Testis (tissue), 5 donors: ENCODE results near the gene DEF6. TPM values are rescaled to one million over a fixed set of nuclear protein-coding genes. Genes with fewer than 3 reads are reported as not detected.

Source experiments
- DNase-seq: peaks from one replicate; pipeline ENCODE4 v3.0.0-alpha.2; 2019
- H3K27ac ChIP-seq, 2 donors: fragments of 200-600 bp; sonication (generic); one replicate each; pipeline ENCODE4 v1.5.1; 2019
- H3K27me3 ChIP-seq: fragments of 200-600 bp; sonication (generic); one replicate; pipeline ENCODE4 v1.5.1; 2019
- H3K36me3 ChIP-seq: fragments of 200-600 bp; sonication (generic); one replicate; pipeline ENCODE4 v1.5.1; 2017; ENCODE audit warnings: low read depth; ENCODE audit errors: missing control alignments
- H3K4me1 ChIP-seq: fragments of 200-600 bp; sonication (generic); one replicate; pipeline ENCODE4 v1.5.1; 2019
- H3K4me3 ChIP-seq, 2 donors: fragments of 200-600 bp; sonication (generic); one replicate each; pipeline ENCODE4 v1.5.1; 2017 to 2019
- H3K9me3 ChIP-seq: fragments of 200-600 bp; sonication (generic); one replicate; pipeline ENCODE4 v1.5.1; 2017
- POLR2A ChIP-seq: fragments of 450-650 bp; IDR thresholded peaks from one replicate; pipeline ENCODE4 v1.6.1; 2017; ENCODE audit warnings: antibody characterized with exemption, mild to moderate bottlenecking, moderate library complexity
- WGBS, 2 donors: methylation state at CpG; one replicate each; pipeline ENCODE4 v1.1.5; 2018; 5-methylcytosine and 5-hydroxymethylcytosine counted together
- intact Hi-C: fragments of 100-400 bp; cut with DNase I; formaldehyde crosslinking; loops from one replicate; pipeline ENCODE4 v1.15.1; 2023; ENCODE audit warnings: low total_unique reads
- long read RNA-seq, 2 donors: transcript quantifications; one replicate each; lab custom pipeline, GENCODE V29; 2026
- polyA plus RNA-seq: library from polyadenylated mRNA; stranded (reverse); fragments of 350-450 nt; fragmentation: Illumina TruSeq; extraction: RNeasy Lipid Tissue Mini Kit (QIAGEN cat#74804); gene quantifications from one replicate; pipeline ENCODE4 v1.2.3, GENCODE V29; 2014; ENCODE audit warnings: low read depth, low replicate concordance; ENCODE audit not compliant: insufficient read depth
- total RNA-seq, 2 donors: library from RNA; depleted of rRNA; stranded (reverse); fragments of >200 nt; gene quantifications; one replicate each; pipeline ENCODE4 v1.2.3, GENCODE V29; 2016
- TF ChIP-seq, protein P1 (sequence below), 3 experiments: fragments of 450-650 bp in 2 of 3; fragments of 200-600 bp in 1 of 3; sonication (generic) in 1 of 3; IDR thresholded peaks; one replicate each; pipeline ENCODE4 v1.5.1; 2016 to 2019; ENCODE audit warnings: antibody characterized with exemption in 3 of 3, mild to moderate bottlenecking in 2 of 3, moderate library complexity in 1 of 3

Gene DEF6, protein sequence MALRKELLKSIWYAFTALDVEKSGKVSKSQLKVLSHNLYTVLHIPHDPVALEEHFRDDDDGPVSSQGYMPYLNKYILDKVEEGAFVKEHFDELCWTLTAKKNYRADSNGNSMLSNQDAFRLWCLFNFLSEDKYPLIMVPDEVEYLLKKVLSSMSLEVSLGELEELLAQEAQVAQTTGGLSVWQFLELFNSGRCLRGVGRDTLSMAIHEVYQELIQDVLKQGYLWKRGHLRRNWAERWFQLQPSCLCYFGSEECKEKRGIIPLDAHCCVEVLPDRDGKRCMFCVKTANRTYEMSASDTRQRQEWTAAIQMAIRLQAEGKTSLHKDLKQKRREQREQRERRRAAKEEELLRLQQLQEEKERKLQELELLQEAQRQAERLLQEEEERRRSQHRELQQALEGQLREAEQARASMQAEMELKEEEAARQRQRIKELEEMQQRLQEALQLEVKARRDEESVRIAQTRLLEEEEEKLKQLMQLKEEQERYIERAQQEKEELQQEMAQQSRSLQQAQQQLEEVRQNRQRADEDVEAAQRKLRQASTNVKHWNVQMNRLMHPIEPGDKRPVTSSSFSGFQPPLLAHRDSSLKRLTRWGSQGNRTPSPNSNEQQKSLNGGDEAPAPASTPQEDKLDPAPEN
- total RNA-seq (10 to 100 TPM; 13.1 to 20.9 TPM), polyA plus RNA-seq (29.5 TPM)
- long read RNA-seq, donor 1, partial matches to known transcripts = 5 of 5 reads
- long read RNA-seq, donor 1, other reads (novel, unspliced or antisense) = 0 of 5 reads
- long read RNA-seq, donor 2, partial matches to known transcripts = 0 of 1 reads
- long read RNA-seq, donor 2, other reads (novel, unspliced or antisense) = 0 of 1 reads

DNA sequence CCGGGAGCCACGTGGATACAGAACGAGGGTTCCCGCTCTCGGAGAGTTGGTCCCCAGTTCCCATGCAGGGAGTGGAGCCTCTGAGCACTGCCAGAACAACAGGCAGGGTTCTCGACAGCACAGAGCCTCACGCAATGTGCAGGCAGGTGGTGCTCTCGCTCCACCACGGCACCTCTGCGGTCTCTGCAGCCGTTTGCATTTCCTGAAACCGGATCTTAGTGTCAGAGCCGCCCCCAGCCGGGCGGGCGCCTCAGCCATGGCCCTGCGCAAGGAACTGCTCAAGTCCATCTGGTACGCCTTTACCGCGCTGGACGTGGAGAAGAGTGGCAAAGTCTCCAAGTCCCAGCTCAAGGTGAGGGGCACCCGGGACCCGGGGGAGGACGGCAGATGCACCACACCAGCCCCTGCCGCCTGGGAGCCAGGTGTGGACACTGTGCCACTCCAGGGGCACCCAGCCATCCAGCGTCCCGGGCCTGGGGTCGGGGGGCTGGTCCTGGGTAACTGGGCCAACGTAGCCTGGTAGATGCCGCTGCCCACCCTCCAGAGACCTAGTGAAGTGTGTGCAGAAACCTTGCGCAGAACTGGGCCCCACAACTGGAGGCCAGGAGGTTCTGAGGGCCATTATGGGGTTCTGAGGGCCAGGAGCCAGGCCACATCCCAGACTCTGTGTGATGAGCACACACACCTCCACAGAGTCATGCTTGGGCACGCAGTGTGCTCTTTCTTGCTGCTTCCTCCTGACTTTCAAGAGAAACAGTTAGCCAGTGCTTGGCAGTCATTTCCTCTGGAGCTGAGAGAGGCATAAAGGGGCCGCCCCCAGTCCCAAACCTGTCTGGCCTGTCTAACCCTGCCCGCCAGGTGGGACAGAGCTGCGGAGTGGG, at the start of gene DEF6:
Gene DEF6 (plus strand): TSS at position 218 of the 881 bp plus-strand sequence. CDS start 39 bp downstream, at position 257.
- H3K27ac ChIP-seq = peak within 1 kb of the TSS in 1 of 2 donors; percentile 41
- peak within 1 kb of the TSS in 1 of 2 donors; percentile 24 for H3K4me3 ChIP-seq
- intact Hi-C loops = no loop called here
- no peaks in the 10 kb centered on the region for H3K27me3 ChIP-seq
- H3K4me1 ChIP-seq = peaks cover 4% of the 10 kb centered on the region
- no peaks in the 10 kb centered on the region for H3K36me3 ChIP-seq
- TF ChIP-seq POLR2A = no peak
- TF ChIP-seq, protein P1, sequence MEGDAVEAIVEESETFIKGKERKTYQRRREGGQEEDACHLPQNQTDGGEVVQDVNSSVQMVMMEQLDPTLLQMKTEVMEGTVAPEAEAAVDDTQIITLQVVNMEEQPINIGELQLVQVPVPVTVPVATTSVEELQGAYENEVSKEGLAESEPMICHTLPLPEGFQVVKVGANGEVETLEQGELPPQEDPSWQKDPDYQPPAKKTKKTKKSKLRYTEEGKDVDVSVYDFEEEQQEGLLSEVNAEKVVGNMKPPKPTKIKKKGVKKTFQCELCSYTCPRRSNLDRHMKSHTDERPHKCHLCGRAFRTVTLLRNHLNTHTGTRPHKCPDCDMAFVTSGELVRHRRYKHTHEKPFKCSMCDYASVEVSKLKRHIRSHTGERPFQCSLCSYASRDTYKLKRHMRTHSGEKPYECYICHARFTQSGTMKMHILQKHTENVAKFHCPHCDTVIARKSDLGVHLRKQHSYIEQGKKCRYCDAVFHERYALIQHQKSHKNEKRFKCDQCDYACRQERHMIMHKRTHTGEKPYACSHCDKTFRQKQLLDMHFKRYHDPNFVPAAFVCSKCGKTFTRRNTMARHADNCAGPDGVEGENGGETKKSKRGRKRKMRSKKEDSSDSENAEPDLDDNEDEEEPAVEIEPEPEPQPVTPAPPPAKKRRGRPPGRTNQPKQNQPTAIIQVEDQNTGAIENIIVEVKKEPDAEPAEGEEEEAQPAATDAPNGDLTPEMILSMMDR (IDR thresholded peaks at IDR 0.05) = peak; percentile 30 to 46 (median 33)
- peak; percentile 80 for DNase-seq
- 46% methylated on average over 20 to 35 of the region's 35 CpGs for WGBS, 2 donors
- H3K9me3 ChIP-seq = no peaks in the 10 kb centered on the region

DNA sequence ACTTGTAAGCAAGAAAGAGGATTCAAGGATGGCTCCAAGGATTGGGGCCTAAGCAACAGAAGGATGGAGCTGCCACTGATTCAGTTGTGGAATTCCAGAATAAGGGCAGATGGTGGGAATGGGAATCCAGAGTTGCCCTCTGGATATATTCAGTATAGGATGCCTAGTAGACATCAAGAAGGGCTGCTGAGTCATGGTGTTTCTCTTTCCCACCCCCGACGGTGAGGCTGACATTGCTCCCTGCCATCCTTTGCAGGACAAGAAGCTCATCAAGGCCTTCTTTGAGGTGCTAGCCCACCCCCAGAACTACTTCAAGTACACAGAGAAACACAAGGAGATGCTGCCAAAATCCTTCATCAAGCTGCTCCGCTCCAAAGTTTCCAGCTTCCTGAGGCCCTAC, 49.3 kb upstream of the DEF6 start:
- peaks cover 14% of the 10 kb centered on the region for H3K4me1 ChIP-seq
- DNase-seq = no peak
- 53 to 66% methylated on average over 3 of the region's 3 CpGs for WGBS, 2 donors
- TF ChIP-seq, protein P1 (IDR thresholded peaks at IDR 0.05) = no peak
- no peak for TF ChIP-seq POLR2A
- H3K27me3 ChIP-seq = no peaks in the 10 kb centered on the region
- H3K27ac ChIP-seq = no peak overlapping the region
- no peaks in the 10 kb centered on the region for H3K36me3 ChIP-seq
- H3K9me3 ChIP-seq = no peaks in the 10 kb centered on the region
- H3K4me3 ChIP-seq = no peak overlapping the region
- intact Hi-C loops = loop anchor here (10.0 kb wide), 1 partner anchor 263 kb away; no protein-coding TSS in a partner anchor

DNA sequence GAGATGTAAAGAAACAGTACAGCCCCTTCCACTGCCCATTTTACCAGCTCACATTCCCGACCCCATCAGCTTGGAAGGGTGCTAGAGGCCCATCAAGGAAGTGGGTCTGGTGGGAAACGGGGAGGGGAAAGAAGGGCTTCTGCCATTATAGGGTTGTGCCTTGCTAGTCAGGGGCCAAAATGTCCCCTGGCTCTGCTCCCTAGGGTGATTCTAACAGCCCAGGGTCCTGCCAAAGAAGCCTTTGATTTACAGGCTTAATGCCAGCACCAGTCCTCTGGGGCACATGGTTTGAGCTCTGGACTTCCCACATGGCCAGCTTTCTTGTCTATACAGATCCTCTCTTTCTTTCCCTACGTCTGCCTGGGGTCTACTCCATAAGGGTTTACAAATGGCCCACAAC, 48.7 kb upstream of the DEF6 start:
- Histone ChIP-seq H3K4me1 (peaks cover 14% of the 10 kb centered on the region), H3K27ac (peak overlapping the region in 1 of 2 donors; percentile 19), H3K9me3 (no peaks in the 10 kb centered on the region), H3K4me3 (no peak overlapping the region), H3K36me3 (no peaks in the 10 kb centered on the region), H3K27me3 (no peaks in the 10 kb centered on the region)
- intact Hi-C loops = loop anchor here (10.0 kb wide), 1 partner anchor 264 kb away; no protein-coding TSS in a partner anchor
- WGBS, 2 donors = 67 to 71% methylated on average over 3 of the region's 3 CpGs
- no peak for DNase-seq
- no peak for TF ChIP-seq POLR2A
- TF ChIP-seq, protein P1 (IDR thresholded peaks at IDR 0.05) = no peak

DNA sequence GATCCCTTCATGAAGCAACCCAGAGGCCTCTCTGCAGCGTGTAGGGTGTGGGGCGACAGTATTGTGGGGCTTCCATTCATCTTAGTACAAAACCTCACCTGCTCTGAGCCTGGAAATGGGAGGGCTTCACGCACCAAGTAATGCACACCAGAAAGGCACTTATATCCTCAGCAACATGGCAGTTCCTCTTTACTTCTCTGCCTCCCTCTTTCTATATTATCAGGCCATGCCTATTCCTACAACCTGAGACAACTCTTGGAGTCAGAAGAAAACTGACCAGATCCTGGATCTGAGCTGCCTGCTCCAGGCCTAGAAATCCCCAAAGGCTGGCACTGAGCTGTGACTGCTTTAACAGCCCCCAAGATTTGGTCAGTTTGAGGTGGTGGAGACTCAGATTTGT, 45.7 kb upstream of the DEF6 start:
- Histone ChIP-seq H3K4me1 (peaks cover 14% of the 10 kb centered on the region), H3K9me3 (no peaks in the 10 kb centered on the region), H3K27ac (no peak overlapping the region), H3K36me3 (no peaks in the 10 kb centered on the region), H3K27me3 (no peaks in the 10 kb centered on the region), H3K4me3 (no peak overlapping the region)
- intact Hi-C loops = no loop called here
- WGBS, 2 donors = 93 to 96% methylated on average over 3 of the region's 3 CpGs
- TF ChIP-seq, protein P1 (IDR thresholded peaks at IDR 0.05) = no peak
- no peak for TF ChIP-seq POLR2A
- DNase-seq = no peak
